ENCODE results near the gene TMEM41B. TPM values are rescaled to one million over a fixed set of nuclear protein-coding genes. Genes with fewer than 3 reads are reported as not detected.

TMEM41B gene
- total RNA-seq, 1 experiment from 2014 or later: 67.2 TPM

DNA sequence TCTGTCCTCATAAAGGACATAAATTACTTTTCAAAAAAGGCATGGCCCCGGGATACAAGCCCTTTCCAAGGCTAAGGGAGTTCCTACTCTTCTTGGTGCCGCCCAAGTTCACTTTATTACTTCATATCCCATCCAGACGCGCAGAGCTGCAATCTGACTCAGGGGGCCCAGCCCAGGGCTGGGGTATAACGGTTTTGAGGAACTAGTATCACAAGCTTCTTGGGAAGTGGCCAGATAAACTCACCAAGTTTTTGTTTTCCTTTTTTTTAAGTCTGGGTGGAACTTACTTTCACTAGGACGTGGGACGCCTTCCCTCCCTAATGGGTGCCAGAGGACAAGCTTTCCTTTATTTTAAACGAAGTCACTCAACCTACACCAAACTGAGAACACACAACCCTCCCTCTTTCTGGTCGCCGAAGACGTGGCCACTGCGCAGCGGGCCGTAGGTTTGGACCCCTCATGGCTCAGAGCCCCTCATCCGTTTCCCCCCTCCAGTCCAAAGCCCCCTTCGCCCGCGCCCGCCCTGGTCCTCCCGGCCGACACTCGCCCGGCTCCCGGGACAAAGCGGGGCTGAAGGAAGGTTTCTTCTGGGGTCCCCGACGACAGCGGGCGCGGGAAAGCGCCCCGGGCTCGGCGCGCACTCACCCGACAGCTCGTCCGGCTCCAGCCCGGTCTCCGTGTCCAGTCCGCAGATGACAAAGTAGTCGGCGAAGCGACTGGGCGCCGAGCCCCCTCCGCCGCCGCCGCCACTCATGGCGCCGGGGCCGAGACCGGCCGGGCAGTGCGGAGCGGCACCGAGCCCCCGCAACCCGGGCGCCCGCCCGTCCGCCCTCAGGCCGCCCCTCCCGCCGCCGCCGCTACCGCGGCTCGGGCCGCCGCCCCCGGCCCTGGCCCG is 49.8 kb downstream of the TMEM41B start:
- peaks cover 4% of the 10 kb centered on the region; the same call in 1 of the 2 replicates for H3K9me2 ChIP-seq (ENCODE audit: insufficient read depth)
- H3K9me3 ChIP-seq (ENCODE audit: control insufficient read depth in 1 of 2, insufficient read depth in 1 of 2, low read depth in 1 of 2, low read length in 2 of 2): no peaks in the 10 kb centered on the region
- TF ChIP-seq ZFX (IDR thresholded peaks at IDR 0.05) (peak; percentile 79; the same call in 1 of the 2 replicates), POLR2A (IDR thresholded peaks at IDR 0.05; ENCODE audit: borderline replicate concordance, extremely low read depth, insufficient read depth, insufficient read length) (no peak), POLR2AphosphoS5 (IDR thresholded peaks at IDR 0.05; ENCODE audit: low read depth, low read length) (no peak)
- peak overlapping the region; percentile 83 to 85 for H3K4me3 ChIP-seq (replicated peaks in 1 of 2; ENCODE audit: low read depth in 1 of 2, low read length in 2 of 2)
- DNase-seq (ENCODE audit: low read depth, low spot score): no peak
- ChIA-PET CTCF (interaction anchor here (0.7 kb wide), 1 partner anchor 242 kb away, joined by 3 read pairs; no protein-coding TSS in a partner anchor), RAD21 (ENCODE audit: low non-redundant PET in 1 of 2, low total read pairs in 2 of 2, uncharacterized antibody in 2 of 2, unreplicated experiment in 2 of 2) (no interaction called here), POLR2A (interaction anchor here (0.6 to 0.9 kb wide), 2 partner anchors 91 to 196 kb away, joined by 4 read pairs; partner anchors contain the start of gene ZNF143)
- no peak overlapping the region for H2AFZ ChIP-seq (ENCODE audit: low read depth, low read length, poor library complexity, severe bottlenecking)
- H3K79me2 ChIP-seq (ENCODE audit: insufficient read depth, low read length): peaks cover 51% of the 10 kb centered on the region
- peak overlapping the region; percentile 87 for H3K4me2 ChIP-seq (ENCODE audit: low read length)
- peaks cover 3% of the 10 kb centered on the region; the same call in 1 of the 2 replicates for H4K20me1 ChIP-seq (ENCODE audit: insufficient read depth)
- intact Hi-C loops (cut with micrococcal nuclease): loop anchor here (5.0 kb wide), 1 partner anchor 92 kb away; no protein-coding TSS in a partner anchor
- peak overlapping the region; percentile 76 for H3K27ac ChIP-seq (ENCODE audit: low read depth, low read length)
- H3K4me1 ChIP-seq (ENCODE audit: control insufficient read depth in 1 of 2, insufficient read depth in 2 of 2, low read length in 2 of 2): peaks cover 10 to 34% of the 10 kb centered on the region in 2 experiments
- H3K27me3 ChIP-seq (ENCODE audit: insufficient read depth, low read length): no peaks in the 10 kb centered on the region
- ATAC-seq: peak; percentile 61
- peak overlapping the region; percentile 84 for H3K9ac ChIP-seq (ENCODE audit: low read length)
- no peaks in the 10 kb centered on the region for H3K36me3 ChIP-seq (ENCODE audit: control insufficient read depth in 1 of 2, insufficient read depth in 2 of 2, low read length in 2 of 2)
- BruUV-seq (replicated peaks): no TSS peak

DNA sequence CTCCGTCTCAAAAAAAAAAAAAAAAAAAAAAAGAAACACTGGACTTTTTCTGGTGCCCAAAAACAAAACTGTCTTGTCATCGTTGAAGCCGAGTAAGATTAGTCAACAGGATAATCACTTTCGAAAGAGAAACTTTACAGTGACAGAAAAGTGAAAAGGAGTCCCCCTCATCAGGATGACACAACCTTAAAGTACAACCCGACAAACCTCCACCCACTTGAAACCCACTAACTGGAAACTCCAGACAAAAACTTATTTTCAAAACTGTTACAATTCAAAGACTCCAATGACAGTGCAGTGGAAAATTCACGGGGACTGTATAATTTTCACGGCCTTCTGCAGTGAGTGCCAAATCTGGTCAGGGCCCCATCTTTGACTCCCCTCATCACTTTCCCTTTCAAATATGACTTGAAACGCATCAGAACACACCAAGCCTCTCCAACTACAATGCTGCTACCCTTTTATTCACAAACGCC is 50.5 kb downstream of the TMEM41B start:
- peaks cover 4% of the 10 kb centered on the region; the same call in 1 of the 2 replicates for H3K9me2 ChIP-seq (ENCODE audit: insufficient read depth)
- peak overlapping the region; percentile 87 for H3K4me2 ChIP-seq (ENCODE audit: low read length)
- H4K20me1 ChIP-seq (ENCODE audit: insufficient read depth): peaks cover 3% of the 10 kb centered on the region; the same call in 1 of the 2 replicates
- ChIA-PET POLR2A (interaction anchor here (0.6 kb wide), 1 partner anchor 91 kb away, joined by 4 read pairs; no protein-coding TSS in a partner anchor), CTCF (no interaction called here), RAD21 (ENCODE audit: low non-redundant PET in 1 of 2, low total read pairs in 2 of 2, uncharacterized antibody in 2 of 2, unreplicated experiment in 2 of 2) (no interaction called here)
- DNase-seq (ENCODE audit: low read depth, low spot score) (no peak), ATAC-seq (no peak)
- no peak overlapping the region for H2AFZ ChIP-seq (ENCODE audit: low read depth, low read length, poor library complexity, severe bottlenecking)
- H3K79me2 ChIP-seq (ENCODE audit: insufficient read depth, low read length): peaks cover 57% of the 10 kb centered on the region
- H3K9me3 ChIP-seq (ENCODE audit: control insufficient read depth in 1 of 2, insufficient read depth in 1 of 2, low read depth in 1 of 2, low read length in 2 of 2): no peaks in the 10 kb centered on the region
- H3K27ac ChIP-seq (ENCODE audit: low read depth, low read length): peak overlapping the region; percentile 76; the same call in 1 of the 2 replicates
- intact Hi-C loops (cut with micrococcal nuclease): loop anchor here (5.0 kb wide), 1 partner anchor 92 kb away; no protein-coding TSS in a partner anchor
- no peaks in the 10 kb centered on the region for H3K36me3 ChIP-seq (ENCODE audit: control insufficient read depth in 1 of 2, insufficient read depth in 2 of 2, low read length in 2 of 2)
- peaks cover 8 to 31% of the 10 kb centered on the region in 2 experiments; a peak in 2 of 4 replicates for H3K4me1 ChIP-seq (ENCODE audit: control insufficient read depth in 1 of 2, insufficient read depth in 2 of 2, low read length in 2 of 2)
- H3K27me3 ChIP-seq (ENCODE audit: insufficient read depth, low read length): no peaks in the 10 kb centered on the region
- H3K4me3 ChIP-seq (replicated peaks in 1 of 2; ENCODE audit: low read depth in 1 of 2, low read length in 2 of 2): peak overlapping the region; percentile 83 to 85
- BruUV-seq (replicated peaks): TSS peak; percentile 84
- H3K9ac ChIP-seq (ENCODE audit: low read length): peak overlapping the region; percentile 84
- TF ChIP-seq, protein P1, sequence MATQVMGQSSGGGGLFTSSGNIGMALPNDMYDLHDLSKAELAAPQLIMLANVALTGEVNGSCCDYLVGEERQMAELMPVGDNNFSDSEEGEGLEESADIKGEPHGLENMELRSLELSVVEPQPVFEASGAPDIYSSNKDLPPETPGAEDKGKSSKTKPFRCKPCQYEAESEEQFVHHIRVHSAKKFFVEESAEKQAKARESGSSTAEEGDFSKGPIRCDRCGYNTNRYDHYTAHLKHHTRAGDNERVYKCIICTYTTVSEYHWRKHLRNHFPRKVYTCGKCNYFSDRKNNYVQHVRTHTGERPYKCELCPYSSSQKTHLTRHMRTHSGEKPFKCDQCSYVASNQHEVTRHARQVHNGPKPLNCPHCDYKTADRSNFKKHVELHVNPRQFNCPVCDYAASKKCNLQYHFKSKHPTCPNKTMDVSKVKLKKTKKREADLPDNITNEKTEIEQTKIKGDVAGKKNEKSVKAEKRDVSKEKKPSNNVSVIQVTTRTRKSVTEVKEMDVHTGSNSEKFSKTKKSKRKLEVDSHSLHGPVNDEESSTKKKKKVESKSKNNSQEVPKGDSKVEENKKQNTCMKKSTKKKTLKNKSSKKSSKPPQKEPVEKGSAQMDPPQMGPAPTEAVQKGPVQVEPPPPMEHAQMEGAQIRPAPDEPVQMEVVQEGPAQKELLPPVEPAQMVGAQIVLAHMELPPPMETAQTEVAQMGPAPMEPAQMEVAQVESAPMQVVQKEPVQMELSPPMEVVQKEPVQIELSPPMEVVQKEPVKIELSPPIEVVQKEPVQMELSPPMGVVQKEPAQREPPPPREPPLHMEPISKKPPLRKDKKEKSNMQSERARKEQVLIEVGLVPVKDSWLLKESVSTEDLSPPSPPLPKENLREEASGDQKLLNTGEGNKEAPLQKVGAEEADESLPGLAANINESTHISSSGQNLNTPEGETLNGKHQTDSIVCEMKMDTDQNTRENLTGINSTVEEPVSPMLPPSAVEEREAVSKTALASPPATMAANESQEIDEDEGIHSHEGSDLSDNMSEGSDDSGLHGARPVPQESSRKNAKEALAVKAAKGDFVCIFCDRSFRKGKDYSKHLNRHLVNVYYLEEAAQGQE (IDR thresholded peaks at IDR 0.05; ENCODE audit: low read depth): no peak
- TF ChIP-seq, protein P2, sequence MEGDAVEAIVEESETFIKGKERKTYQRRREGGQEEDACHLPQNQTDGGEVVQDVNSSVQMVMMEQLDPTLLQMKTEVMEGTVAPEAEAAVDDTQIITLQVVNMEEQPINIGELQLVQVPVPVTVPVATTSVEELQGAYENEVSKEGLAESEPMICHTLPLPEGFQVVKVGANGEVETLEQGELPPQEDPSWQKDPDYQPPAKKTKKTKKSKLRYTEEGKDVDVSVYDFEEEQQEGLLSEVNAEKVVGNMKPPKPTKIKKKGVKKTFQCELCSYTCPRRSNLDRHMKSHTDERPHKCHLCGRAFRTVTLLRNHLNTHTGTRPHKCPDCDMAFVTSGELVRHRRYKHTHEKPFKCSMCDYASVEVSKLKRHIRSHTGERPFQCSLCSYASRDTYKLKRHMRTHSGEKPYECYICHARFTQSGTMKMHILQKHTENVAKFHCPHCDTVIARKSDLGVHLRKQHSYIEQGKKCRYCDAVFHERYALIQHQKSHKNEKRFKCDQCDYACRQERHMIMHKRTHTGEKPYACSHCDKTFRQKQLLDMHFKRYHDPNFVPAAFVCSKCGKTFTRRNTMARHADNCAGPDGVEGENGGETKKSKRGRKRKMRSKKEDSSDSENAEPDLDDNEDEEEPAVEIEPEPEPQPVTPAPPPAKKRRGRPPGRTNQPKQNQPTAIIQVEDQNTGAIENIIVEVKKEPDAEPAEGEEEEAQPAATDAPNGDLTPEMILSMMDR (IDR thresholded peaks at IDR 0.05 in 2 of 3, conservative IDR thresholded peaks at IDR 0.05 in 1 of 3; ENCODE audit: borderline replicate concordance in 1 of 3, insufficient read depth in 1 of 3, low read depth in 2 of 3, low read length in 2 of 3): no peak
- no peak for TF ChIP-seq TCF7L2 (IDR thresholded peaks at IDR 0.05; ENCODE audit: borderline replicate concordance, extremely low read depth, insufficient read depth, insufficient read length)
- TF ChIP-seq EZH2phosphoT487 (IDR thresholded peaks at IDR 0.05; ENCODE audit: borderline replicate concordance): no peak
- TF ChIP-seq JUND (IDR thresholded peaks at IDR 0.05): no peak

Measured in HCT116 (cell line).